CD4-positive, CD25-positive, alpha-beta regulatory T cell (primary cell): ENCODE results near the gene OR52D1. TPM values are rescaled to one million over a fixed set of nuclear protein-coding genes. Genes with fewer than 3 reads are reported as not detected.

Experiments used
- ATAC-seq, 2 donors: fragments of 150-1000 bp; cut with Tn5 transposase; one replicate each; pipeline ENCODE4 v1.10.0; 2021; ENCODE audit warnings: low read depth in 2 of 2, moderate number of reproducible peaks in 2 of 2, moderate library complexity in 1 of 2
- DNase-seq, 3 donors: peaks; one replicate each; pipeline versions ENCODE4 v3.0.0 to v3.0.0-alpha.2; 2012 to 2022; ENCODE audit warnings: mixed read lengths in 1 of 3
- H3K27ac ChIP-seq: one replicate; pipeline ENCODE4 v1.7.0; 2013; ENCODE audit warnings: mild to moderate bottlenecking, low read length; ENCODE audit not compliant: insufficient read depth, poor library complexity, severe bottlenecking
- H3K27me3 ChIP-seq: one replicate; pipeline ENCODE4 v1.7.0; 2013; ENCODE audit warnings: low read length; ENCODE audit not compliant: control insufficient read depth, insufficient read depth
- H3K36me3 ChIP-seq: one replicate; pipeline ENCODE4 v1.7.0; 2013; ENCODE audit warnings: mild to moderate bottlenecking, low read length, moderate library complexity; ENCODE audit not compliant: control insufficient read depth, insufficient read depth
- H3K4me1 ChIP-seq: 2 replicates; pipeline ENCODE4 v1.7.0; 2013; ENCODE audit warnings: mild to moderate bottlenecking, low read length; ENCODE audit not compliant: insufficient read depth, control insufficient read depth, poor library complexity, severe bottlenecking
- H3K4me3 ChIP-seq: one replicate; pipeline ENCODE4 v1.7.0; 2013; ENCODE audit warnings: low read depth, mild to moderate bottlenecking, low read length, moderate library complexity
- H3K9me3 ChIP-seq, 2 experiments: 1 replicate in 1 of 2; 2 replicates in 1 of 2; pipeline ENCODE4 v1.7.0; 2013; ENCODE audit warnings: low read length in 2 of 2, mild to moderate bottlenecking in 1 of 2, moderate library complexity in 1 of 2; ENCODE audit not compliant: control insufficient read depth in 2 of 2
- H3K27ac Mint-ChIP-seq, 3 donors: one replicate each; pipeline ENCODE4 v1.8.0; 2020 to 2022; ENCODE audit warnings: mild to moderate bottlenecking in 3 of 3, mixed read lengths in 3 of 3, moderate library complexity in 2 of 3
- H3K27me3 Mint-ChIP-seq: one replicate; pipeline ENCODE4 v1.8.0; 2022; ENCODE audit warnings: mild to moderate bottlenecking, mixed read lengths
- H3K36me3 Mint-ChIP-seq: one replicate; pipeline ENCODE4 v1.8.0; 2020; ENCODE audit warnings: mixed read lengths
- H3K4me1 Mint-ChIP-seq, 4 donors: one replicate each; pipeline ENCODE4 v1.8.0; 2020 to 2022; ENCODE audit warnings: mixed read lengths in 4 of 4, mild to moderate bottlenecking in 1 of 4
- H3K4me3 Mint-ChIP-seq, 4 donors: one replicate each; pipeline ENCODE4 v1.8.0; 2020 to 2022; ENCODE audit warnings: mild to moderate bottlenecking in 4 of 4, mixed read lengths in 4 of 4, moderate library complexity in 3 of 4
- H3K9me3 Mint-ChIP-seq, 7 donors: one replicate each; pipeline ENCODE4 v1.8.0; 2020 to 2022; ENCODE audit warnings: mixed read lengths in 7 of 7, mild to moderate bottlenecking in 3 of 7, moderate library complexity in 2 of 7
- polyA plus RNA-seq, 4 donors: library from polyadenylated mRNA; unstranded; fragments of 300-500 nt; fragmentation: Illumina TruSeq; gene quantifications; one replicate each; pipeline ENCODE4 v1.2.3, GENCODE V29; 2021
- total RNA-seq: library from RNA; stranded (reverse); gene quantifications from one replicate; pipeline ENCODE4 v1.2.3, GENCODE V29; 2022

OR52D1 gene
- total and polyA plus RNA-seq, 5 donors from 2014 or later = not detected

DNA sequence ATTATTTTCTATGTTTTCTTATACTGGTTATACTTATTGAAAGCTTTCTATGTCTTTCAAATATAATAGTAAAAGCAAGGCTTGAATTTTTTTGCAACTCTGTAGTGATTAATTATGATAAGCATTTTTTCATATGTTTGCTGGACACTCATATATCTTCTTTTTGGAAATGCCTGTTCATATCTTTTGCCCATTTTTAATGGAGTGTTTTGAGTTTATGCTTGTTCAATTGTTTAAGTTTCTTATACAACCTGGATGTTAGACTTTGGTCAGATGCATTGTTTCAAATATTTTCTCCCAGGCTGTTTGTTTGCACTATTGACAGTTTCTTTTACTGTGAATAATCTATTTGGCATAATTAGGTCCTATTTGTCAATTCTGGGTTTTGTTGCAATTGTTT is 48.0 kb downstream of the OR52D1 start:
- Mint-ChIP-seq H3K36me3 (peaks cover 3% of the 10 kb centered on the region), H3K4me1 (no peaks in the 10 kb centered on the region), H3K9me3 (peaks cover 0 to 3% (median 0%) of the 10 kb centered on the region in 7 donors), H3K27me3 (peaks cover 5% of the 10 kb centered on the region), H3K27ac (no peak overlapping the region), H3K4me3 (no peak overlapping the region)
- H3K9me3 ChIP-seq = no peaks in the 10 kb centered on the region
- H3K4me1 ChIP-seq = no peaks in the 10 kb centered on the region
- no peak overlapping the region for H3K27ac ChIP-seq
- no peaks in the 10 kb centered on the region for H3K36me3 ChIP-seq
- ATAC-seq (no peak), DNase-seq (no peak)
- no peak overlapping the region for H3K4me3 ChIP-seq
- H3K27me3 ChIP-seq = peaks cover 2% of the 10 kb centered on the region

Other genes starting within 250 kb of the OR52D1 start
- not detected for gene HBG1, start 238.8 kb upstream of the OR52D1 start, total RNA-seq
- gene HBG1, start 238.8 kb upstream of the OR52D1 start, polyA plus RNA-seq = not detected
- not detected for gene HBG2, start 233.9 kb upstream of the OR52D1 start, total RNA-seq
- not detected for gene HBG2, start 233.9 kb upstream of the OR52D1 start, polyA plus RNA-seq
- not detected for gene HBE1, start 218.7 kb upstream of the OR52D1 start, total RNA-seq
- not detected for gene HBE1, start 218.7 kb upstream of the OR52D1 start, polyA plus RNA-seq
- not detected for gene OR51B4, start 186.7 kb upstream of the OR52D1 start, total RNA-seq
- not detected for gene OR51B4, start 186.7 kb upstream of the OR52D1 start, polyA plus RNA-seq
- not detected for gene OR51B2, start 164.4 kb upstream of the OR52D1 start, total RNA-seq
- gene OR51B2, start 164.4 kb upstream of the OR52D1 start, polyA plus RNA-seq = not detected
- gene OR51B5, start 145.2 kb upstream of the OR52D1 start, total RNA-seq = not detected
- gene OR51B5, start 145.2 kb upstream of the OR52D1 start, polyA plus RNA-seq = under 1 TPM in 1 of 4 donors, not detected in 3; 0.41 TPM
- not detected for gene OR51B6, start 137.2 kb upstream of the OR52D1 start, total RNA-seq
- not detected for gene OR51B6, start 137.2 kb upstream of the OR52D1 start, polyA plus RNA-seq
- gene OR51M1, start 104.9 kb upstream of the OR52D1 start, total RNA-seq = not detected
- not detected for gene OR51M1, start 104.9 kb upstream of the OR52D1 start, polyA plus RNA-seq
- not detected for gene OR51Q1, start 66.6 kb upstream of the OR52D1 start, total RNA-seq
- gene OR51Q1, start 66.6 kb upstream of the OR52D1 start, polyA plus RNA-seq = not detected
- gene OR51I1, start 47.2 kb upstream of the OR52D1 start, total RNA-seq = not detected
- gene OR51I1, start 47.2 kb upstream of the OR52D1 start, polyA plus RNA-seq = not detected
- not detected for gene OR51I2, start 39.4 kb upstream of the OR52D1 start, total RNA-seq
- gene OR51I2, start 39.4 kb upstream of the OR52D1 start, polyA plus RNA-seq = not detected
- gene UBQLN3, start 21.3 kb downstream of the OR52D1 start, total RNA-seq = 0.49 TPM
- not detected for gene UBQLN3, start 21.3 kb downstream of the OR52D1 start, polyA plus RNA-seq
- 0.32 TPM for gene UBQLNL, start 28.0 kb downstream of the OR52D1 start, total RNA-seq
- not detected for gene UBQLNL, start 28.0 kb downstream of the OR52D1 start, polyA plus RNA-seq
- gene OR52H1, start 59.9 kb downstream of the OR52D1 start, total RNA-seq = 0.37 TPM
- gene OR52H1, start 59.9 kb downstream of the OR52D1 start, polyA plus RNA-seq = not detected
- gene OR52B6, start 92.2 kb downstream of the OR52D1 start, total RNA-seq = not detected
- gene OR52B6, start 92.2 kb downstream of the OR52D1 start, polyA plus RNA-seq = not detected
- gene TRIM6, start 108.0 kb downstream of the OR52D1 start, total RNA-seq = not detected
- gene TRIM6, start 108.0 kb downstream of the OR52D1 start, polyA plus RNA-seq = under 1 TPM in 1 of 4 donors, not detected in 3; 0.91 TPM
- 9.8 TPM for gene TRIM34, start 136.3 kb downstream of the OR52D1 start, total RNA-seq
- 10 to 100 TPM; 17.5 to 21.3 (median 19.5) TPM for gene TRIM34, start 136.3 kb downstream of the OR52D1 start, polyA plus RNA-seq
- gene TRIM5, start 196.4 kb downstream of the OR52D1 start, total RNA-seq = 15.2 TPM
- gene TRIM5, start 196.4 kb downstream of the OR52D1 start, polyA plus RNA-seq = 1 to 10 TPM; 6.0 to 7.7 (median 7.5) TPM
- gene TRIM22, start 201.1 kb downstream of the OR52D1 start, total RNA-seq = 378 TPM
- 100 to 1,000 TPM; 233 to 336 (median 250) TPM for gene TRIM22, start 201.1 kb downstream of the OR52D1 start, polyA plus RNA-seq
- not detected for gene OR56B1, start 247.8 kb downstream of the OR52D1 start, total RNA-seq
- gene OR56B1, start 247.8 kb downstream of the OR52D1 start, polyA plus RNA-seq = under 1 TPM in 1 of 4 donors, not detected in 3; 0.09 TPM